Dendritic cell treated with granulocyte-macrophage colony-stimulating factor and Interleukin-4, amounts not matched to agents 40 ng/mL and 50 ng/mL, for 4 days (primary cell): ENCODE data around the gene STARD5.

Source experiments
- H3K27ac Mint-ChIP-seq: one replicate; pipeline ENCODE4 v1.8.0; 2022; ENCODE audit warnings: mild to moderate bottlenecking, mixed read lengths
- H3K27me3 Mint-ChIP-seq: one replicate; pipeline ENCODE4 v1.8.0; 2022; ENCODE audit warnings: mild to moderate bottlenecking, mixed read lengths
- H3K36me3 Mint-ChIP-seq: one replicate; pipeline ENCODE4 v1.8.0; 2022; ENCODE audit warnings: low read depth, mixed read lengths
- H3K4me1 Mint-ChIP-seq: one replicate; pipeline ENCODE4 v1.8.0; 2022; ENCODE audit warnings: low read depth, mixed read lengths
- H3K4me3 Mint-ChIP-seq: one replicate; pipeline ENCODE4 v1.8.0; 2022; ENCODE audit warnings: mild to moderate bottlenecking, moderate library complexity, mixed read lengths
- H3K9me3 Mint-ChIP-seq: one replicate; pipeline ENCODE4 v1.8.0; 2022; ENCODE audit warnings: mixed read lengths
- intact Hi-C: fragments of 100-400 bp; cut with micrococcal nuclease; formaldehyde crosslinking; loops from one replicate; pipeline ENCODE4 v1.15.0; 2022

Gene STARD5

GRCh38 chr15:81312790-81313543, 11.0 kb downstream of the STARD5 start:
- no peak overlapping the region for H3K4me3 Mint-ChIP-seq
- peaks cover 74% of the 10 kb centered on the region for H3K4me1 Mint-ChIP-seq
- H3K27ac Mint-ChIP-seq: peak overlapping the region; percentile 94
- no peaks in the 10 kb centered on the region for H3K27me3 Mint-ChIP-seq
- H3K9me3 Mint-ChIP-seq: no peaks in the 10 kb centered on the region
- H3K36me3 Mint-ChIP-seq: peaks cover 87% of the 10 kb centered on the region
- intact Hi-C loops: loop anchor here (5.0 kb wide), 1 partner anchor 36 kb away; no protein-coding TSS in a partner anchor

GRCh38 chr15:81311752-81312464, 12.0 kb downstream of the STARD5 start:
- peak overlapping the region; percentile 49 for H3K4me3 Mint-ChIP-seq
- H3K27ac Mint-ChIP-seq: peak overlapping the region; percentile 94
- intact Hi-C loops: loop anchor here (1.0 to 5.0 kb wide), 2 partner anchors 10 to 35 kb away; no protein-coding TSS in a partner anchor
- peaks cover 81% of the 10 kb centered on the region for H3K4me1 Mint-ChIP-seq
- no peaks in the 10 kb centered on the region for H3K27me3 Mint-ChIP-seq
- H3K36me3 Mint-ChIP-seq: peaks cover 87% of the 10 kb centered on the region
- H3K9me3 Mint-ChIP-seq: no peaks in the 10 kb centered on the region

GRCh38 chr15:81310480-81310879, 13.5 kb downstream of the STARD5 start:
- Mint-ChIP-seq H3K27me3 (no peaks in the 10 kb centered on the region), H3K36me3 (peaks cover 87% of the 10 kb centered on the region), H3K4me3 (no peak overlapping the region), H3K9me3 (no peaks in the 10 kb centered on the region), H3K4me1 (peaks cover 87% of the 10 kb centered on the region), H3K27ac (peak overlapping the region; percentile 94)
- intact Hi-C loops: loop anchor here (5.0 kb wide), 1 partner anchor 33 kb away; no protein-coding TSS in a partner anchor

GRCh38 chr15:81309647-81310450, 14.1 kb downstream of the STARD5 start:
- H3K4me3 Mint-ChIP-seq: no peak overlapping the region

GRCh38 chr15:81308260-81308659, 15.7 kb downstream of the STARD5 start:
- no peak overlapping the region for H3K4me3 Mint-ChIP-seq

More at GRCh38 chr15:81309647-81310450, 14.1 kb downstream of the STARD5 start:
- H3K36me3 Mint-ChIP-seq: peaks cover 87% of the 10 kb centered on the region
- H3K9me3 Mint-ChIP-seq: no peaks in the 10 kb centered on the region
- no peaks in the 10 kb centered on the region for H3K27me3 Mint-ChIP-seq
- H3K27ac Mint-ChIP-seq: peak overlapping the region; percentile 94
- peaks cover 82% of the 10 kb centered on the region for H3K4me1 Mint-ChIP-seq
- intact Hi-C loops: loop anchor here (5.0 kb wide), 1 partner anchor 33 kb away; no protein-coding TSS in a partner anchor

GRCh38 chr15:81304226-81304625, 19.7 kb downstream of the STARD5 start:
- peak overlapping the region; percentile 94 for H3K27ac Mint-ChIP-seq
- intact Hi-C loops: loop anchor here (1.0 kb wide), 1 partner anchor 8 kb away; no protein-coding TSS in a partner anchor
- H3K4me1 Mint-ChIP-seq: peaks cover 87% of the 10 kb centered on the region
- H3K9me3 Mint-ChIP-seq: no peaks in the 10 kb centered on the region
- H3K27me3 Mint-ChIP-seq: no peaks in the 10 kb centered on the region
- no peak overlapping the region for H3K4me3 Mint-ChIP-seq
- H3K36me3 Mint-ChIP-seq: peaks cover 100% of the 10 kb centered on the region

More at GRCh38 chr15:81308260-81308659, 15.7 kb downstream of the STARD5 start:
- Mint-ChIP-seq H3K27me3 (no peaks in the 10 kb centered on the region), H3K27ac (no peak overlapping the region), H3K9me3 (no peaks in the 10 kb centered on the region), H3K36me3 (peaks cover 90% of the 10 kb centered on the region), H3K4me1 (peaks cover 87% of the 10 kb centered on the region)
- intact Hi-C loops: no loop called here

- Mint-ChIP-seq H3K27me3 (no peaks in the 10 kb centered on the region), H3K4me1 (peaks cover 87% of the 10 kb centered on the region), H3K27ac (peak overlapping the region; percentile 94), H3K4me3 (peak overlapping the region; percentile 74), H3K9me3 (no peaks in the 10 kb centered on the region), H3K36me3 (peaks cover 99% of the 10 kb centered on the region)
- intact Hi-C loops: loop anchor here (1.0 kb wide), 1 partner anchor 7 kb away; no protein-coding TSS in a partner anchor
Observed at GRCh38 chr15:81303244-81304225, 20.4 kb downstream of the STARD5 start.

- H3K4me1 Mint-ChIP-seq: peaks cover 94% of the 10 kb centered on the region
- peak overlapping the region; percentile 94 for H3K27ac Mint-ChIP-seq
- intact Hi-C loops: loop anchor here (1.0 kb wide), 1 partner anchor 9 kb away; no protein-coding TSS in a partner anchor
- H3K4me3 Mint-ChIP-seq: peak overlapping the region; percentile 74
- H3K9me3 Mint-ChIP-seq: no peaks in the 10 kb centered on the region
- H3K27me3 Mint-ChIP-seq: no peaks in the 10 kb centered on the region
- peaks cover 95% of the 10 kb centered on the region for H3K36me3 Mint-ChIP-seq
Observed at GRCh38 chr15:81302701-81303109, 21.2 kb downstream of the STARD5 start.

GRCh38 chr15:81301815-81302399, 22.0 kb downstream of the STARD5 start:
- H3K27ac Mint-ChIP-seq: peak overlapping the region; percentile 94
- no peaks in the 10 kb centered on the region for H3K9me3 Mint-ChIP-seq
- peaks cover 92% of the 10 kb centered on the region for H3K36me3 Mint-ChIP-seq
- H3K4me3 Mint-ChIP-seq: peak overlapping the region; percentile 74
- peaks cover 95% of the 10 kb centered on the region for H3K4me1 Mint-ChIP-seq
- intact Hi-C loops: loop anchor here (1.0 to 2.0 kb wide), 2 partner anchors 9 to 23 kb away; partner anchors contain the start of gene STARD5
- no peaks in the 10 kb centered on the region for H3K27me3 Mint-ChIP-seq

GRCh38 chr15:81301385-81301784, 22.6 kb downstream of the STARD5 start:
- Mint-ChIP-seq H3K9me3 (no peaks in the 10 kb centered on the region), H3K27ac (peak overlapping the region; percentile 94), H3K36me3 (peaks cover 90% of the 10 kb centered on the region), H3K4me3 (no peak overlapping the region), H3K27me3 (no peaks in the 10 kb centered on the region), H3K4me1 (peaks cover 95% of the 10 kb centered on the region)
- intact Hi-C loops: loop anchor here (2.0 kb wide), 1 partner anchor 23 kb away; the partner anchor contains the start of gene STARD5

- intact Hi-C loops: loop anchor here (2.0 kb wide), 1 partner anchor 25 kb away; the partner anchor contains the start of gene STARD5
- H3K36me3 Mint-ChIP-seq: peaks cover 74% of the 10 kb centered on the region
- no peaks in the 10 kb centered on the region for H3K9me3 Mint-ChIP-seq
- peaks cover 99% of the 10 kb centered on the region for H3K4me1 Mint-ChIP-seq
- H3K27me3 Mint-ChIP-seq: no peaks in the 10 kb centered on the region
- peak overlapping the region; percentile 99 for H3K4me3 Mint-ChIP-seq
- peak overlapping the region; percentile 93 for H3K27ac Mint-ChIP-seq
Observed at GRCh38 chr15:81299630-81300273, 24.2 kb downstream of the STARD5 start.

GRCh38 chr15:81299156-81299555, 24.8 kb downstream of the STARD5 start:
- intact Hi-C loops: no loop called here
- Mint-ChIP-seq H3K4me1 (peaks cover 99% of the 10 kb centered on the region), H3K9me3 (no peaks in the 10 kb centered on the region), H3K4me3 (peak overlapping the region; percentile 99), H3K27me3 (no peaks in the 10 kb centered on the region), H3K27ac (peak overlapping the region; percentile 93), H3K36me3 (peaks cover 68% of the 10 kb centered on the region)
